ENCODE data around the gene CYP3A7.

DNA sequence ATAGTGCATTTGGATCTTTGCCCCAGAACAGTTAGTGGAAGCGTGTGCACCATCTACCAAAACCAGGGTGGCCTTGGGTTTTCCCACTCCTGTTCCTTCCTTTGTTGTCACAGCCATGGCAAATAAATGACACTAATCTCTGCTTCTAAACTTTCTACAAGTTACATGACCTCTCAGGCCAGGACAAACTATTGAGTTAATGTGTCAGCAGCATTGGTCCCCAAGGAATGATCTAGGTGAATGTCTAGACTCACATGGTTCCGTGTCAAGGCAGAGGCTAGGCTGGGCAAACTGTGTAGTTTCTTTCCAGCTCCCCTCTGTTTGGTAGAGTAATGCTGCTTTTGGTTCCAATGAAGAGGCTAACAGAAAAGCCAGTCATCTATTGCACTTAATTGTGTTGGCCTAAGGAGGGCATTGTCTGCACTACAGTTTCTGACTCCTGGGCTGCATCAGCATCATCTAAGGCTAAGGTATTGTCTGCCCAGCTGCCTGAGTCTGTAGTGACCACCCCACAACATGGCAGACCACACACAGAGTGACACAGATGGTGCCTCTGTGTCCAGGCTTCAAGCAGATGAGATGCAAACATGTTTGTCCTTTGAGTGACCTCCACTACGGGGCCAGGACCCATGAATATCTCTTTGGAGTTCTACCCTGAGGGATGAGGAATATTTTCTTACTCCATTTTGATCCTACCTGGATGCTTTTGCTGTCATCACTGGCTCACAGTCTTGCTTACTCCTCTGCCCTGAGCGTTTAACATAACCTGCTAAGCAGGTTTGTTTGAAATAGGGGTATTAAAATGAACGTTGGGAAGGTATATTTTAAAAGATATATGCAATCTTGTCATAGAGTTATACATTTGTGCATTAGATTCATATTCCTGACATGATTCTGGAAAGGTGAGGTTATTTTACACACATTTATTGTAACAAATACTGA lies 47.3 kb upstream of the CYP3A7 start:
- TF ChIP-seq, protein P1, sequence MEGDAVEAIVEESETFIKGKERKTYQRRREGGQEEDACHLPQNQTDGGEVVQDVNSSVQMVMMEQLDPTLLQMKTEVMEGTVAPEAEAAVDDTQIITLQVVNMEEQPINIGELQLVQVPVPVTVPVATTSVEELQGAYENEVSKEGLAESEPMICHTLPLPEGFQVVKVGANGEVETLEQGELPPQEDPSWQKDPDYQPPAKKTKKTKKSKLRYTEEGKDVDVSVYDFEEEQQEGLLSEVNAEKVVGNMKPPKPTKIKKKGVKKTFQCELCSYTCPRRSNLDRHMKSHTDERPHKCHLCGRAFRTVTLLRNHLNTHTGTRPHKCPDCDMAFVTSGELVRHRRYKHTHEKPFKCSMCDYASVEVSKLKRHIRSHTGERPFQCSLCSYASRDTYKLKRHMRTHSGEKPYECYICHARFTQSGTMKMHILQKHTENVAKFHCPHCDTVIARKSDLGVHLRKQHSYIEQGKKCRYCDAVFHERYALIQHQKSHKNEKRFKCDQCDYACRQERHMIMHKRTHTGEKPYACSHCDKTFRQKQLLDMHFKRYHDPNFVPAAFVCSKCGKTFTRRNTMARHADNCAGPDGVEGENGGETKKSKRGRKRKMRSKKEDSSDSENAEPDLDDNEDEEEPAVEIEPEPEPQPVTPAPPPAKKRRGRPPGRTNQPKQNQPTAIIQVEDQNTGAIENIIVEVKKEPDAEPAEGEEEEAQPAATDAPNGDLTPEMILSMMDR (conservative IDR thresholded peaks at IDR 0.05 in 1 of 2, IDR thresholded peaks at IDR 0.05 in 1 of 2; ENCODE audit: extremely low read depth in 1 of 2, insufficient read depth in 1 of 2, low read depth in 1 of 2, low read length in 2 of 2), result no peak
- TF ChIP-seq EZH2 (IDR thresholded peaks at IDR 0.05; ENCODE audit: borderline replicate concordance, low read length), result no peak
